Mesenchymal stem cell (in vitro differentiated cells and primary cell): ENCODE data around the gene MYL5.

Experiments used
- DNase-seq: peaks from one replicate; pipeline ENCODE4 v3.0.0-alpha.2; 2013
- H2AFZ ChIP-seq: one replicate; pipeline ENCODE4 v1.6.1; 2013; ENCODE audit warnings: low read depth, mild to moderate bottlenecking, control low read depth, inconsistent platforms, low read length, moderate library complexity
- H2AK5ac ChIP-seq: 2 replicates; pipeline ENCODE4 v1.6.1; 2013; ENCODE audit warnings: low read length, moderate library complexity, mild to moderate bottlenecking, inconsistent platforms; ENCODE audit not compliant: severe bottlenecking
- H2BK120ac ChIP-seq: one replicate; pipeline ENCODE4 v1.6.1; 2013; ENCODE audit warnings: low read depth, mild to moderate bottlenecking, inconsistent platforms, low read length, moderate library complexity
- H2BK12ac ChIP-seq, 2 experiments: one replicate each; pipeline ENCODE4 v1.6.1; 2013; ENCODE audit warnings: inconsistent platforms in 2 of 2, low read length in 2 of 2, mild to moderate bottlenecking in 2 of 2, moderate library complexity in 2 of 2, control low read depth in 1 of 2
- H2BK15ac ChIP-seq: one replicate; pipeline ENCODE4 v1.6.1; 2013; ENCODE audit warnings: mild to moderate bottlenecking, low read depth, inconsistent platforms; ENCODE audit not compliant: poor library complexity, severe bottlenecking
- H2BK5ac ChIP-seq: 2 replicates; pipeline ENCODE4 v1.6.1; 2013; ENCODE audit warnings: low read depth, mild to moderate bottlenecking, low read length, control low read depth, inconsistent platforms; ENCODE audit not compliant: poor library complexity, severe bottlenecking
- H3K14ac ChIP-seq, 2 experiments: one replicate each; pipeline ENCODE4 v1.6.1; 2013; ENCODE audit warnings: inconsistent platforms in 2 of 2, low read length in 2 of 2, control low read depth in 1 of 2, mild to moderate bottlenecking in 1 of 2, moderate library complexity in 1 of 2
- H3K18ac ChIP-seq, 2 experiments: one replicate each; pipeline ENCODE4 v1.6.1; 2013; ENCODE audit warnings: inconsistent platforms in 2 of 2, low read length in 2 of 2, control low read depth in 1 of 2, low read depth in 1 of 2, mild to moderate bottlenecking in 1 of 2
- H3K23ac ChIP-seq, 2 experiments: one replicate each; pipeline ENCODE4 v1.6.1; 2013; ENCODE audit warnings: inconsistent platforms in 2 of 2, low read length in 2 of 2, mild to moderate bottlenecking in 2 of 2, moderate library complexity in 2 of 2, control low read depth in 1 of 2
- H3K27ac ChIP-seq: 2 replicates; pipeline ENCODE4 v1.5.1; 2013; ENCODE audit warnings: mild to moderate bottlenecking, moderate library complexity, low read length, control low read depth, inconsistent platforms; ENCODE audit not compliant: poor library complexity, severe bottlenecking
- H3K27me3 ChIP-seq, 2 experiments: 2 replicates each; pipeline versions ENCODE4 v1.6.1 to v1.7.0; 2013; ENCODE audit warnings: low read length in 2 of 2, mild to moderate bottlenecking in 2 of 2, moderate library complexity in 2 of 2, control low read depth in 1 of 2, inconsistent platforms in 1 of 2; ENCODE audit not compliant: control insufficient read depth in 1 of 2, insufficient read depth in 1 of 2
- H3K36me3 ChIP-seq, 2 experiments: 2 replicates each; pipeline versions ENCODE4 v1.6.1 to v1.7.0; 2013; ENCODE audit warnings: low read length in 2 of 2, control low read depth in 1 of 2, inconsistent platforms in 1 of 2, low read depth in 1 of 2, mild to moderate bottlenecking in 1 of 2; ENCODE audit not compliant: insufficient read depth in 2 of 2, control insufficient read depth in 1 of 2
- H3K4ac ChIP-seq, 2 experiments: one replicate each; pipeline ENCODE4 v1.6.1; 2013; ENCODE audit warnings: inconsistent platforms in 2 of 2, low read length in 2 of 2, mild to moderate bottlenecking in 2 of 2, moderate library complexity in 2 of 2, control low read depth in 1 of 2, low read depth in 1 of 2
- H3K4me1 ChIP-seq: 2 replicates; pipeline ENCODE4 v1.6.1; 2013; ENCODE audit warnings: low read depth, low read length, control low read depth; ENCODE audit not compliant: control insufficient read depth, insufficient read depth
- H3K4me2 ChIP-seq: 2 replicates; pipeline ENCODE4 v1.6.1; 2013; ENCODE audit warnings: low read length, mild to moderate bottlenecking, inconsistent platforms; ENCODE audit not compliant: poor library complexity, severe bottlenecking
- H3K4me3 ChIP-seq, 2 experiments: 2 replicates each; pipeline versions ENCODE4 v1.5.1 to v1.7.0; 2013; ENCODE audit warnings: low read length in 2 of 2, mild to moderate bottlenecking in 2 of 2, control low read depth in 1 of 2, low read depth in 1 of 2; ENCODE audit not compliant: insufficient read depth in 1 of 2
- H3K79me1 ChIP-seq: replicated peaks from 2 replicates; pipeline ENCODE4 v1.6.1; 2013; ENCODE audit warnings: mild to moderate bottlenecking, control low read depth, low read length, inconsistent platforms; ENCODE audit not compliant: poor library complexity, severe bottlenecking
- H3K9ac ChIP-seq: 2 replicates; pipeline ENCODE4 v1.7.0; 2013; ENCODE audit warnings: mild to moderate bottlenecking, low read length, moderate library complexity
- H3K9me3 ChIP-seq: 2 replicates; pipeline ENCODE4 v1.7.0; 2013; ENCODE audit warnings: mild to moderate bottlenecking, low read length; ENCODE audit not compliant: control insufficient read depth
- H4K8ac ChIP-seq: one replicate; pipeline ENCODE4 v1.6.1; 2013; ENCODE audit warnings: inconsistent platforms, mild to moderate bottlenecking, low read length, moderate library complexity
- H4K91ac ChIP-seq: one replicate; pipeline ENCODE4 v1.6.1; 2013; ENCODE audit warnings: mild to moderate bottlenecking, low read length, inconsistent platforms
- WGBS: methylation state at CpG from one replicate; pipeline ENCODE4 v1.1.7; 2013; ENCODE audit warnings: mixed read lengths; 5-methylcytosine and 5-hydroxymethylcytosine counted together

MYL5 gene

GRCh38 chr4:723751-724530 is 49.6 kb downstream of the MYL5 start:
- Histone ChIP-seq H2BK15ac (no peak overlapping the region), H2BK120ac (no peak overlapping the region), H3K23ac (no peak overlapping the region), H2BK5ac (no peak overlapping the region), H3K4me3 (no peak overlapping the region), H4K91ac (no peak overlapping the region), H3K4ac (no peak overlapping the region), H3K4me1 (peaks cover 34% of the 10 kb centered on the region), H3K9me3 (no peaks in the 10 kb centered on the region), H3K27me3 (no peaks in the 10 kb centered on the region), H4K8ac (no peak overlapping the region), H3K9ac (no peak overlapping the region), H3K14ac (no peak overlapping the region), H3K36me3 (peaks cover 8 to 72% of the 10 kb centered on the region in 2 experiments), H2AFZ (no peak overlapping the region), H2AK5ac (no peak overlapping the region), H2BK12ac (no peak overlapping the region), H3K4me2 (no peak overlapping the region), H3K18ac (no peak overlapping the region), H3K27ac (no peak overlapping the region), H3K79me1 (peaks cover 12% of the 10 kb centered on the region)
- WGBS, result 97% methylated on average over 26 of the region's 28 CpGs
- no peak for DNase-seq

GRCh38 chr4:725391-726234 is 51.3 kb downstream of the MYL5 start:
- H4K91ac ChIP-seq, result no peak overlapping the region
- no peak overlapping the region for H2BK15ac ChIP-seq
- H3K9me3 ChIP-seq, result no peaks in the 10 kb centered on the region
- no peak overlapping the region for H2AK5ac ChIP-seq
- H3K27ac ChIP-seq, result no peak overlapping the region
- no peak overlapping the region for H2AFZ ChIP-seq
- H3K79me1 ChIP-seq, result peaks cover 14% of the 10 kb centered on the region
- H3K23ac ChIP-seq, result no peak overlapping the region
- no peaks in the 10 kb centered on the region for H3K27me3 ChIP-seq
- no peak overlapping the region for H2BK5ac ChIP-seq
- H3K14ac ChIP-seq, result no peak overlapping the region
- peaks cover 24% of the 10 kb centered on the region for H3K4me1 ChIP-seq
- no peak for DNase-seq
- peak overlapping the region; percentile 28 for H4K8ac ChIP-seq
- H3K4me3 ChIP-seq, result no peak overlapping the region
- no peak overlapping the region for H2BK12ac ChIP-seq
- H3K18ac ChIP-seq, result no peak overlapping the region
- H3K4me2 ChIP-seq, result no peak overlapping the region
- peak overlapping the region; percentile 64 for H3K9ac ChIP-seq
- H2BK120ac ChIP-seq, result no peak overlapping the region
- WGBS, result 98% methylated on average over 32 of the region's 41 CpGs
- no peak overlapping the region for H3K4ac ChIP-seq
- peaks cover 10 to 66% of the 10 kb centered on the region in 2 experiments for H3K36me3 ChIP-seq

GRCh38 chr4:726235-726787 is 52.0 kb downstream of the MYL5 start:
- Histone ChIP-seq H2BK120ac (no peak overlapping the region), H3K18ac (no peak overlapping the region), H2BK12ac (no peak overlapping the region), H3K4me3 (peak overlapping the region in 1 of 2 experiments; percentile 39), H3K36me3 (peaks cover 17 to 66% of the 10 kb centered on the region in 2 experiments), H3K23ac (no peak overlapping the region), H3K9me3 (no peaks in the 10 kb centered on the region), H3K4me2 (no peak overlapping the region), H3K14ac (no peak overlapping the region), H2AK5ac (no peak overlapping the region), H3K27me3 (no peaks in the 10 kb centered on the region), H2BK15ac (no peak overlapping the region), H3K4me1 (peaks cover 20% of the 10 kb centered on the region), H3K27ac (no peak overlapping the region), H2AFZ (no peak overlapping the region), H2BK5ac (no peak overlapping the region), H3K9ac (peak overlapping the region; percentile 64), H3K79me1 (peaks cover 18% of the 10 kb centered on the region), H4K8ac (peak overlapping the region; percentile 3), H4K91ac (no peak overlapping the region), H3K4ac (no peak overlapping the region)
- WGBS, result 89% methylated on average over 13 of the region's 16 CpGs
- DNase-seq, result peak; percentile 43

DNA sequence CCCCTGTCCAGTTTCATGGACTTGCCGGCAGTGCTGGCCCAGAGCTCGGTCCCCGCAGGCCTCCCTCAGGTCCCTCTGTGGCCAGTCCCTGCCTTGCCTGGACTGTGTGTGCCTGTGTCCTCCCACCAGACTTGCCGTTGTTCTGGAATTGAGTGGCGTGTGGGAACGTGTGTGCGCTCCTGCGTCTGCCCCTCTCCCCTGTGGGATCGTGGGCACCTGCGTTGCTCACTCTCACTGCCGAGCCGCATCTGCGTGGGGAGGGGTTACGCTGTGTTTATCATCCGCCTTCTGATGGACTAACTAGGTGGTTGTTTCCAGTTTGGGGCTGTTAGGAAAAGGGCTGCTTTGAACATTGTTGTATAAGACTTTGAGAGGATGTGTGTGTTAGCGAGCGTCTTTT is 52.5 kb downstream of the MYL5 start:
- 95% methylated on average over 17 of the region's 17 CpGs for WGBS

More for the DNA sequence above, 52.5 kb downstream of the MYL5 start:
- no peak for DNase-seq
- H3K9ac ChIP-seq, result peak overlapping the region; percentile 64
- H4K91ac ChIP-seq, result peak overlapping the region; percentile 43
- H2BK15ac ChIP-seq, result no peak overlapping the region
- H3K23ac ChIP-seq, result no peak overlapping the region
- peak overlapping the region in 1 of 2 experiments; percentile 39 for H3K4me3 ChIP-seq
- H3K27ac ChIP-seq, result no peak overlapping the region
- no peak overlapping the region for H2BK12ac ChIP-seq
- H2AFZ ChIP-seq, result no peak overlapping the region
- no peak overlapping the region for H2AK5ac ChIP-seq
- no peak overlapping the region for H3K4me2 ChIP-seq
- H2BK120ac ChIP-seq, result no peak overlapping the region
- H3K9me3 ChIP-seq, result no peaks in the 10 kb centered on the region
- H3K36me3 ChIP-seq, result peaks cover 18 to 64% of the 10 kb centered on the region in 2 experiments
- no peak overlapping the region for H3K4ac ChIP-seq
- H4K8ac ChIP-seq, result no peak overlapping the region
- H3K18ac ChIP-seq, result no peak overlapping the region
- no peak overlapping the region for H3K14ac ChIP-seq
- no peaks in the 10 kb centered on the region for H3K27me3 ChIP-seq
- peaks cover 15% of the 10 kb centered on the region for H3K4me1 ChIP-seq
- H3K79me1 ChIP-seq, result peaks cover 19% of the 10 kb centered on the region
- no peak overlapping the region for H2BK5ac ChIP-seq
